Endothelial cell (in vitro differentiated cells): ENCODE results near the gene TFCP2L1. TPM values are rescaled to one million over a fixed set of nuclear protein-coding genes. Genes with fewer than 3 reads are reported as not detected.

Source experiments
- DNase-seq: peaks from one replicate; pipeline ENCODE4 v3.0.0; 2021; ENCODE audit warnings: low spot score
- H3K27ac Mint-ChIP-seq: one replicate; pipeline ENCODE4 v1.8.0; 2021; ENCODE audit warnings: mixed read lengths, inconsistent platforms; ENCODE audit not compliant: unreplicated experiment
- H3K27me3 Mint-ChIP-seq: one replicate; pipeline ENCODE4 v1.8.0; 2021; ENCODE audit warnings: mild to moderate bottlenecking, moderate library complexity, mixed read lengths, inconsistent platforms; ENCODE audit not compliant: unreplicated experiment
- H3K36me3 Mint-ChIP-seq: one replicate; pipeline ENCODE4 v1.8.0; 2021; ENCODE audit warnings: mild to moderate bottlenecking, low read depth, mixed read lengths, inconsistent platforms; ENCODE audit not compliant: unreplicated experiment
- H3K4me1 Mint-ChIP-seq: one replicate; pipeline ENCODE4 v1.8.0; 2021; ENCODE audit warnings: mild to moderate bottlenecking, mixed read lengths, inconsistent platforms; ENCODE audit not compliant: unreplicated experiment
- H3K4me3 Mint-ChIP-seq: one replicate; pipeline ENCODE4 v1.8.0; 2021; ENCODE audit warnings: mild to moderate bottlenecking, mixed read lengths, inconsistent platforms; ENCODE audit not compliant: unreplicated experiment
- H3K9me3 Mint-ChIP-seq: one replicate; pipeline ENCODE4 v1.8.0; 2021; ENCODE audit warnings: mixed read lengths, inconsistent platforms; ENCODE audit not compliant: unreplicated experiment
- CTCF ChIP-seq: fragments of 200-600 bp; sonication (generic); IDR thresholded peaks from one replicate; pipeline ENCODE4 v1.5.0; 2021; ENCODE audit warnings: antibody characterized with exemption; ENCODE audit not compliant: unreplicated experiment
- total RNA-seq: library from RNA; stranded (reverse); fragmentation: NEBNext Ultra II Directional; extraction: Animal tissue kit (Norgen Biotek cat#: 25700); gene quantifications from one replicate; pipeline ENCODE4 v1.2.1, GENCODE V29; 2021; ENCODE audit not compliant: unreplicated experiment

The TFCP2L1 gene
- total RNA-seq, 1 donor from 2014 or later, result 1.7 TPM

- no peak overlapping the region for H3K4me3 Mint-ChIP-seq
- H3K27ac Mint-ChIP-seq, result no peak overlapping the region
- H3K9me3 Mint-ChIP-seq, result no peaks in the 10 kb centered on the region
- no peaks in the 10 kb centered on the region for H3K27me3 Mint-ChIP-seq
- no peak for DNase-seq
- no peaks in the 10 kb centered on the region for H3K4me1 Mint-ChIP-seq
- H3K36me3 Mint-ChIP-seq, result no peaks in the 10 kb centered on the region
- TF ChIP-seq CTCF, result no peak
Observed at GRCh38 chr2:121266543-121267106, 18.4 kb downstream of the TFCP2L1 start.

GRCh38 chr2:121263996-121264715, 20.8 kb downstream of the TFCP2L1 start:
- peaks cover 4% of the 10 kb centered on the region for H3K27me3 Mint-ChIP-seq
- H3K4me3 Mint-ChIP-seq, result no peak overlapping the region
- no peaks in the 10 kb centered on the region for H3K4me1 Mint-ChIP-seq
- TF ChIP-seq CTCF, result no peak
- no peak for DNase-seq
- H3K9me3 Mint-ChIP-seq, result no peaks in the 10 kb centered on the region
- H3K27ac Mint-ChIP-seq, result no peak overlapping the region
- no peaks in the 10 kb centered on the region for H3K36me3 Mint-ChIP-seq

- DNase-seq, result no peak
- no peak overlapping the region for H3K27ac Mint-ChIP-seq
- peaks cover 4% of the 10 kb centered on the region for H3K27me3 Mint-ChIP-seq
- no peaks in the 10 kb centered on the region for H3K9me3 Mint-ChIP-seq
- H3K36me3 Mint-ChIP-seq, result no peaks in the 10 kb centered on the region
- H3K4me3 Mint-ChIP-seq, result no peak overlapping the region
- no peak for TF ChIP-seq CTCF
- H3K4me1 Mint-ChIP-seq, result peaks cover 8% of the 10 kb centered on the region
Observed at GRCh38 chr2:121260370-121261154, 24.4 kb downstream of the TFCP2L1 start.

- no peaks in the 10 kb centered on the region for H3K9me3 Mint-ChIP-seq
- H3K27ac Mint-ChIP-seq, result no peak overlapping the region
- peaks cover 8% of the 10 kb centered on the region for H3K4me1 Mint-ChIP-seq
- peaks cover 4% of the 10 kb centered on the region for H3K27me3 Mint-ChIP-seq
- DNase-seq, result no peak
- no peak for TF ChIP-seq CTCF
- no peaks in the 10 kb centered on the region for H3K36me3 Mint-ChIP-seq
- H3K4me3 Mint-ChIP-seq, result no peak overlapping the region
Observed at GRCh38 chr2:121258051-121258450, 27.0 kb downstream of the TFCP2L1 start.

GRCh38 chr2:121257480-121257840, 27.5 kb downstream of the TFCP2L1 start:
- no peak for DNase-seq
- H3K36me3 Mint-ChIP-seq, result no peaks in the 10 kb centered on the region
- peaks cover 4% of the 10 kb centered on the region for H3K27me3 Mint-ChIP-seq
- no peak for TF ChIP-seq CTCF
- H3K4me3 Mint-ChIP-seq, result no peak overlapping the region
- no peak overlapping the region for H3K27ac Mint-ChIP-seq
- no peaks in the 10 kb centered on the region for H3K9me3 Mint-ChIP-seq
- H3K4me1 Mint-ChIP-seq, result peaks cover 8% of the 10 kb centered on the region
